Keratinocyte (primary cell): ENCODE measurements around the gene GPRC5A. TPM values are rescaled to one million over a fixed set of nuclear protein-coding genes. Genes with fewer than 3 reads are reported as not detected.

Experiments
- DNase-seq: peaks from one replicate; pipeline ENCODE4 v3.0.0-alpha.2; 2011; ENCODE audit warnings: low read depth, missing footprints, low spot score
- FAIRE-seq: peaks from 2 replicates; lab custom pipeline; 2011; peaks lifted over from hg19 to GRCh38; lab: Jason Lieb, UNC
- H2AFZ ChIP-seq: 2 replicates; pipeline ENCODE4 v1.6.0; 2012; ENCODE audit warnings: low read length, control low read depth, inconsistent platforms; ENCODE audit not compliant: control insufficient read depth
- H3K27ac ChIP-seq: 2 replicates; pipeline ENCODE4 v1.5.1; 2011; ENCODE audit warnings: low read length; ENCODE audit not compliant: control insufficient read depth, insufficient read depth
- H3K27me3 ChIP-seq: 3 replicates; pipeline ENCODE4 v1.6.0; 2011; ENCODE audit warnings: low read length; ENCODE audit not compliant: control insufficient read depth, insufficient read depth; ENCODE audit errors: extremely low read depth
- H3K36me3 ChIP-seq, 2 experiments: 2 replicates in 1 of 2; 3 replicates in 1 of 2; pipeline ENCODE4 v1.5.1; 2011; ENCODE audit warnings: low read length in 2 of 2, mild to moderate bottlenecking in 1 of 2; ENCODE audit not compliant: control insufficient read depth in 2 of 2, insufficient read depth in 2 of 2; ENCODE audit errors: extremely low read depth in 1 of 2
- H3K4me1 ChIP-seq: 3 replicates; pipeline ENCODE4 v1.5.1; 2011; ENCODE audit warnings: low read length; ENCODE audit not compliant: control insufficient read depth, insufficient read depth; ENCODE audit errors: extremely low read depth
- H3K4me2 ChIP-seq: 3 replicates; pipeline ENCODE4 v1.6.0; 2011; ENCODE audit warnings: low read depth, low read length; ENCODE audit not compliant: control insufficient read depth, insufficient read depth; ENCODE audit errors: extremely low read depth
- H3K4me3 ChIP-seq, 3 experiments: fragments of 200-600 bp in 1 of 3; sonication (generic) in 1 of 3; 2 replicates in 2 of 3; 3 replicates in 1 of 3; pipeline ENCODE4 v1.5.1; 2011 to 2016; ENCODE audit warnings: low read length in 3 of 3, mild to moderate bottlenecking in 3 of 3, control low read depth in 2 of 3, inconsistent platforms in 1 of 3, low read depth in 1 of 3, mixed read lengths in 1 of 3, mixed run types in 1 of 3, moderate library complexity in 1 of 3; ENCODE audit not compliant: control insufficient read depth in 2 of 3, insufficient read depth in 2 of 3; ENCODE audit errors: extremely low read depth in 1 of 3
- H3K79me2 ChIP-seq: 2 replicates; pipeline ENCODE4 v1.6.0; 2012; ENCODE audit warnings: low read length; ENCODE audit not compliant: control insufficient read depth, insufficient read depth
- H3K9ac ChIP-seq: 3 replicates; pipeline ENCODE4 v1.6.0; 2011; ENCODE audit warnings: low read length; ENCODE audit not compliant: control insufficient read depth, insufficient read depth; ENCODE audit errors: extremely low read depth
- H3K9me1 ChIP-seq: 3 replicates; pipeline ENCODE4 v1.6.0; 2011; ENCODE audit warnings: low read length; ENCODE audit not compliant: control insufficient read depth, insufficient read depth; ENCODE audit errors: extremely low read depth
- H3K9me3 ChIP-seq: 2 replicates; pipeline ENCODE4 v1.5.1; 2012; ENCODE audit warnings: low read depth, low read length; ENCODE audit not compliant: control insufficient read depth
- H4K20me1 ChIP-seq: 3 replicates; pipeline ENCODE4 v1.6.0; 2011; ENCODE audit warnings: low read length; ENCODE audit not compliant: control insufficient read depth, insufficient read depth; ENCODE audit errors: extremely low read depth
- EZH2 ChIP-seq: IDR thresholded peaks from one replicate; pipeline ENCODE4 v1.6.1; 2012; ENCODE audit warnings: inconsistent platforms, mild to moderate bottlenecking, low read length, moderate library complexity
- dilution Hi-C: fragments of 300-500 bp; cut with MboI; formaldehyde crosslinking; loops from one replicate; pipeline ENCODE4 v1.7.0; 2020; ENCODE audit warnings: low sequenced_read_pairs; ENCODE audit not compliant: extremely low pct_ligation_motif_present
- polyA plus RNA-seq, 5 experiments: library from polyadenylated mRNA; depleted of rRNA in 3 of 5; stranded (reverse) in 3 of 5; stranded (forward) in 1 of 5; unstranded in 1 of 5; fragments of >200 nt; gene quantifications; 1 replicate in 1 of 5; 2 replicates in 3 of 5; 3 replicates in 1 of 5; pipeline versions ENCODE4 v1.2.1 to v1.2.3, GENCODE V29; 2011 to 2012; ENCODE audit warnings: missing spikeins in 2 of 5, low read depth in 1 of 5, low replicate concordance in 1 of 5
- TF ChIP-seq, protein P1 (sequence below), 3 experiments: IDR thresholded peaks in 1 of 3; conservative IDR thresholded peaks in 1 of 3; optimal IDR thresholded peaks in 1 of 3; 2 replicates in 2 of 3; 3 replicates in 1 of 3; pipeline versions ENCODE3 to v1.5.1; 2011; ENCODE audit warnings: low read length in 3 of 3, mild to moderate bottlenecking in 3 of 3, moderate library complexity in 2 of 3, control low read depth in 1 of 3, inconsistent platforms in 1 of 3; ENCODE audit not compliant: insufficient read depth in 2 of 3; ENCODE audit errors: extremely low read depth in 1 of 3

The GPRC5A gene
- polyA plus RNA-seq, 1 donor (not counting 4 experiments of a cell fraction or from before 2014, with no cell fraction given) = 25.5 TPM

DNA sequence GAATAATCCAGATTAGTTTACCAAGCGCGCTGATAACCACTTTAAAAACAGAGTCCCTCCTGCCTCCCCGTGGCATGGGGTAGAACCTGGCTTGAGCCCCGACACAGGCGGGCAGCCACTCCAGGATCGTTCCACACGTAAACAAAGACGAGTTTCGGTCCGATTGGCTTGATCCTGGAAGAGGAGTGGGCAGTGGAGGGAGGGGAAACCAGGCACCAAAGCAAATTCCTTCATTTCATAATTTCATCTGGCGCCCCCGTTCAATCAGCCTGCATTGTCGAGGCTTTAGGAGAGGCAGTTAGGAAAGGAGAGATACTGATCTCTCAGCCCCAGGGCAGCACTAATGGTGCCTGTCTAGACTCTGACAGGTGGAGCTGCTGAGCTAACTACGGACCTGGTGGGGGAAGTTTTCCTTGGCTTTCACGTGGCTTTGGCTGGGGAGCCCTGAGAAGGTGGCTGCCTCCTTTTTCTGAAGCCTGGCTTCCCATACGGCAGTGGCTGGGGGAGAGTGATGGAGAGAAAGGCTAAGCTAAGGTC is 751 bp upstream of the GPRC5A start:
- Histone ChIP-seq H3K4me3 (peak overlapping the region; percentile 40 to 75 (median 57)), H2AFZ (peak overlapping the region; percentile 50)
- TF ChIP-seq EZH2 = no peak
- TF ChIP-seq, protein P1, sequence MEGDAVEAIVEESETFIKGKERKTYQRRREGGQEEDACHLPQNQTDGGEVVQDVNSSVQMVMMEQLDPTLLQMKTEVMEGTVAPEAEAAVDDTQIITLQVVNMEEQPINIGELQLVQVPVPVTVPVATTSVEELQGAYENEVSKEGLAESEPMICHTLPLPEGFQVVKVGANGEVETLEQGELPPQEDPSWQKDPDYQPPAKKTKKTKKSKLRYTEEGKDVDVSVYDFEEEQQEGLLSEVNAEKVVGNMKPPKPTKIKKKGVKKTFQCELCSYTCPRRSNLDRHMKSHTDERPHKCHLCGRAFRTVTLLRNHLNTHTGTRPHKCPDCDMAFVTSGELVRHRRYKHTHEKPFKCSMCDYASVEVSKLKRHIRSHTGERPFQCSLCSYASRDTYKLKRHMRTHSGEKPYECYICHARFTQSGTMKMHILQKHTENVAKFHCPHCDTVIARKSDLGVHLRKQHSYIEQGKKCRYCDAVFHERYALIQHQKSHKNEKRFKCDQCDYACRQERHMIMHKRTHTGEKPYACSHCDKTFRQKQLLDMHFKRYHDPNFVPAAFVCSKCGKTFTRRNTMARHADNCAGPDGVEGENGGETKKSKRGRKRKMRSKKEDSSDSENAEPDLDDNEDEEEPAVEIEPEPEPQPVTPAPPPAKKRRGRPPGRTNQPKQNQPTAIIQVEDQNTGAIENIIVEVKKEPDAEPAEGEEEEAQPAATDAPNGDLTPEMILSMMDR (optimal IDR thresholded peaks at IDR 0.05 in 1 of 3, IDR thresholded peaks at IDR 0.05 in 1 of 3, conservative IDR thresholded peaks at IDR 0.05 in 1 of 3; ENCODE audit: extremely low read depth in 1 of 3, insufficient read depth in 2 of 3, low read length in 3 of 3) = peak; percentile 15 to 63 (median 33)

DNA sequence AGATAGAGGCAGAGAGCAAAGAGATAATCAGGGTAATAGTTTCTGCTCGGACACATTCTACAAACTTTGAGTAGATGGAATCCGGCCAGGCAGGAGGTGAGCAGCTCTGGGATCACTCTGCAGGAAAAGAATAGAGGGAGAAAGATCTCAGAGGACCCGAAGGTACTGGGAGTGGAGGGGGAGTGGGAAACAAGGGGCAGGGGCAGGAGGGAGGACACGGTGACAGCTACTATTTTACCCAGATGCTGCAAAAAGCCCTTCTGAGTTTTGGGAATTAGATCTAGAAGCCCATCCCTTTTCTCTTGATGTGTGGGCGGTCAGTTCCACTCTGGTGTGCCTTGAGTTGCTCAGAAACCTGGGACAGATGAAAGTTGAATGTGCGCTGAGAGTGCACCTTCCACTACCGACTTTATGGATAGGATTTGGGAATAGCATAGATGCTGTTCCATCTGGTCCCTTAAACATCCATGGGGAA is 556 bp downstream of the GPRC5A start:
- no peak for FAIRE-seq
- Histone ChIP-seq H3K79me2 (peaks cover 32% of the 10 kb centered on the region), H3K9ac (peak overlapping the region; percentile 92), H3K4me3 (peak overlapping the region; percentile 40 to 75 (median 57)), H2AFZ (no peak overlapping the region), H3K27me3 (no peaks in the 10 kb centered on the region), H3K36me3 (no peaks in the 10 kb centered on the region), H3K9me1 (no peaks in the 10 kb centered on the region), H3K9me3 (no peaks in the 10 kb centered on the region), H3K4me1 (peaks cover 45% of the 10 kb centered on the region), H4K20me1 (no peaks in the 10 kb centered on the region), H3K27ac (peak overlapping the region; percentile 94), H3K4me2 (peak overlapping the region; percentile 93)
- TF ChIP-seq, protein P1 (optimal IDR thresholded peaks at IDR 0.05 in 1 of 3, IDR thresholded peaks at IDR 0.05 in 1 of 3, conservative IDR thresholded peaks at IDR 0.05 in 1 of 3; ENCODE audit: extremely low read depth in 1 of 3, insufficient read depth in 2 of 3, low read length in 3 of 3) = no peak
- TF ChIP-seq EZH2 = no peak
- DNase-seq = no peak
- dilution Hi-C loops = no loop called here

More for the DNA sequence above, 751 bp upstream of the GPRC5A start:
- no peaks in the 10 kb centered on the region for H3K36me3 ChIP-seq
- peak overlapping the region; percentile 93 for H3K4me2 ChIP-seq
- H3K27ac ChIP-seq = peak overlapping the region; percentile 94
- peaks cover 37% of the 10 kb centered on the region for H3K4me1 ChIP-seq
- FAIRE-seq (peak; percentile 83), DNase-seq (no peak)
- H3K27me3 ChIP-seq = no peaks in the 10 kb centered on the region
- peak overlapping the region; percentile 92 for H3K9ac ChIP-seq
- H3K9me1 ChIP-seq = no peaks in the 10 kb centered on the region
- no peaks in the 10 kb centered on the region for H3K9me3 ChIP-seq
- dilution Hi-C loops = no loop called here
- H3K79me2 ChIP-seq = peaks cover 28% of the 10 kb centered on the region
- H4K20me1 ChIP-seq = no peaks in the 10 kb centered on the region
